HS-27A (cell line): Measurements from ENCODE around the gene OTOF.

Experiments
- DNase-seq: peaks from one replicate; pipeline ENCODE4 v3.0.0-alpha.2; 2012; ENCODE audit warnings: low read depth, missing footprints

OTOF gene

GRCh38 chr2:26464390-26465265 is 13.3 kb downstream of the OTOF start:
- DNase-seq: no peak

GRCh38 chr2:26463244-26464192 is 14.4 kb downstream of the OTOF start:
- no peak for DNase-seq

GRCh38 chr2:26462511-26463243 is 15.2 kb downstream of the OTOF start:
- peak; percentile 11 for DNase-seq

- DNase-seq: no peak
Observed at GRCh38 chr2:26462100-26462499, 15.8 kb downstream of the OTOF start.

GRCh38 chr2:26461601-26462023 is 16.3 kb downstream of the OTOF start:
- DNase-seq: no peak

GRCh38 chr2:26460613-26461031 is 17.3 kb downstream of the OTOF start:
- no peak for DNase-seq

GRCh38 chr2:26459991-26460612 is 17.8 kb downstream of the OTOF start:
- no peak for DNase-seq

GRCh38 chr2:26458365-26459042 is 19.4 kb downstream of the OTOF start:
- no peak for DNase-seq

- no peak for DNase-seq
Observed at GRCh38 chr2:26457695-26458364, 20.1 kb downstream of the OTOF start.

- DNase-seq: no peak
Observed at GRCh38 chr2:26457251-26457666, 20.7 kb downstream of the OTOF start.

- DNase-seq: no peak
Observed at GRCh38 chr2:26456440-26457250, 21.3 kb downstream of the OTOF start.

- DNase-seq: no peak
Observed at GRCh38 chr2:26455670-26456439, 22.1 kb downstream of the OTOF start.

- DNase-seq: no peak
Observed at GRCh38 chr2:26455037-26455669, 22.8 kb downstream of the OTOF start.

- no peak for DNase-seq
Observed at GRCh38 chr2:26454561-26455001, 23.3 kb downstream of the OTOF start.

- no peak for DNase-seq
Observed at GRCh38 chr2:26453421-26454329, 24.2 kb downstream of the OTOF start.

GRCh38 chr2:26451700-26452099 is 26.2 kb downstream of the OTOF start:
- DNase-seq: no peak

GRCh38 chr2:26450031-26450635 is 27.8 kb downstream of the OTOF start:
- DNase-seq: no peak
